Right lung (tissue), 10 donors: ENCODE results near the gene MTMR1. TPM values are rescaled to one million over a fixed set of nuclear protein-coding genes. Genes with fewer than 3 reads are reported as not detected.

Experiments
- DNase-seq, 2 donors: peaks; one replicate each; pipeline ENCODE4 v3.0.0-alpha.2; 2013
- long read RNA-seq, 8 donors: transcript quantifications; one replicate each; lab custom pipeline, GENCODE V29; 2026
- polyA plus RNA-seq, 5 donors: library from polyadenylated mRNA; unstranded; fragments of 120-200 nt; gene quantifications; one replicate each; pipeline versions ENCODE4 v1.2.1 to v1.2.3, GENCODE V29; 2013; ENCODE audit warnings: inconsistent platforms in 1 of 5, low replicate concordance in 1 of 5; ENCODE audit not compliant: insufficient read length in 5 of 5, insufficient read depth in 1 of 5

The MTMR1 gene
- 10 to 100 TPM; 16.5 to 23.8 (median 21.5) TPM for polyA plus RNA-seq
- long read RNA-seq, donor 1, partial matches to known transcripts = 6 of 6 reads
- long read RNA-seq, donor 1, other reads (novel, unspliced or antisense) = 0 of 6 reads
- long read RNA-seq, donor 2 = 0 reads
- long read RNA-seq, donor 3, partial matches to known transcripts = 11 of 11 reads
- long read RNA-seq, donor 3, other reads (novel, unspliced or antisense) = 0 of 11 reads
- long read RNA-seq, donor 4 = 0 reads
- long read RNA-seq, donor 5, full-length matches to known transcripts = 1 of 1 reads
- long read RNA-seq, donor 5, partial matches to known transcripts = 0 of 1 reads
- long read RNA-seq, donor 5, other reads (novel, unspliced or antisense) = 0 of 1 reads
- long read RNA-seq, donor 6, full-length matches to known transcripts = 1 of 7 reads
- long read RNA-seq, donor 6, partial matches to known transcripts = 0 of 7 reads
- long read RNA-seq, donor 6, other reads (novel, unspliced or antisense) = 6 of 7 reads
- long read RNA-seq, donor 7, partial matches to known transcripts = 7 of 7 reads
- long read RNA-seq, donor 7, other reads (novel, unspliced or antisense) = 0 of 7 reads
- long read RNA-seq, donor 8 = 0 reads

GRCh38 chrX:150692831-150693724 is at the start of gene MTMR1:
TSS of gene MTMR1 (plus strand) at chrX:150693396. CDS start at chrX:150693531, 135 bp downstream.
- no peak for DNase-seq

- DNase-seq = no peak
Measured at GRCh38 chrX:150643958-150644357, 49.2 kb upstream of the MTMR1 start.

- no peak for DNase-seq
Measured at GRCh38 chrX:150644422-150644821, 48.8 kb upstream of the MTMR1 start.

- no peak for DNase-seq
Measured at GRCh38 chrX:150647331-150647730, 45.9 kb upstream of the MTMR1 start.

GRCh38 chrX:150648296-150648940 is 44.8 kb upstream of the MTMR1 start:
- no peak for DNase-seq

GRCh38 chrX:150649096-150649870 is 43.9 kb upstream of the MTMR1 start:
- peak; percentile 4 to 19 for DNase-seq

- no peak for DNase-seq
Measured at GRCh38 chrX:150651906-150652305, 41.3 kb upstream of the MTMR1 start.

- DNase-seq = no peak
Measured at GRCh38 chrX:150655788-150656187, 37.4 kb upstream of the MTMR1 start.

GRCh38 chrX:150663073-150663472 is 30.1 kb upstream of the MTMR1 start:
- DNase-seq = no peak

- DNase-seq = peak in 1 of 2 donors; percentile 11
Measured at GRCh38 chrX:150664290-150664689, 28.9 kb upstream of the MTMR1 start.

- no peak for DNase-seq
Measured at GRCh38 chrX:150676221-150676620, 17.0 kb upstream of the MTMR1 start.

- DNase-seq = no peak
Measured at GRCh38 chrX:150680974-150681373, 12.2 kb upstream of the MTMR1 start.

GRCh38 chrX:150683112-150683511 is 10.1 kb upstream of the MTMR1 start:
- no peak for DNase-seq

- DNase-seq = no peak
Measured at GRCh38 chrX:150683536-150684146, 9.6 kb upstream of the MTMR1 start.

- DNase-seq = no peak
Measured at GRCh38 chrX:150688911-150689451, 4.2 kb upstream of the MTMR1 start.

GRCh38 chrX:150690126-150690525 is 3.1 kb upstream of the MTMR1 start:
- no peak for DNase-seq

- DNase-seq = no peak
Measured at GRCh38 chrX:150692296-150692695, 900 bp upstream of the MTMR1 start.

GRCh38 chrX:150693725-150694574 is 754 bp downstream of the MTMR1 start:
- no peak for DNase-seq
